DMS153 (cell line): Measurements from ENCODE around the gene CDH8.
A peak's percentile ranks its signal among the peaks of the same experiment; 100 is the strongest.

Experiments used
- DNase-seq: peaks from one replicate; lab custom pipeline; 2025; lab: John Stamatoyannopoulos, UW

The CDH8 gene

DNA sequence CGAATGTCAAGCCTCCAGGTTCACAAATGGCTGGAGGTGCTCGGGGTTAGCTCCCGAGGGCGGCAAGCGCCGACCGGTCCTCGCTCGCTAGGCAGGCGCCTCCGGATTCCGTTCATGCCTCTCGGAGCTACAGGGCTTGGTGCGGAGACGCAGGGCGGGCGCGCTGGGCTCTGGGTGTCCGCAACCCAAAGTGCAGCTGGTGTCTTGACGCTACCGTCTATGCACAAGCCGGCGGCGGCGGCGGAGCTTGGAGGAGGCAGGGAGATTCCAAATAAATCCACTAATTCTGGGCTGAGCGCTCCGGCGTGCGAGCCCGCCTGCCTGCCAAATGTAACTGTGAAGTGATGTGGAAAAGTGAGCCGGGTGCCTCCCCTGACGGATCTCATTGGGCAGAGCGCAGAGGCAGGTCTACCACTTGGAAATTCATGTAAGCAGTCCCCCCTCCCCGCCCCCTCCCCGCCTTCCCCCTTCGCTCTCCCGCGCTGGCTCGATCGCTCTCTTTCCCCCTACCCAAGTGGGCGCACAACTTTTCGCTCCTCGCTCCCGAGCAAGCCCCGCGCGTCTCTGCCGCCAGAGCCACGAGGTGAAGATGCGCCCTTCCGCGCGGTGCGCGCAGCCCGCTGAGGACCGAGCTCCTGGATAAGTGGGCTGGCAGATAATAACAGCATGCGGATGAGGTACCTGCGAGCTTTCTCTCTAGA is at the start of gene CDH8:
CDH8 (minus strand) TSS at position 338 of the 701 bp plus-strand sequence. CDS start 15,035 bp downstream, outside the sequence.
- no peak for DNase-seq

DNA sequence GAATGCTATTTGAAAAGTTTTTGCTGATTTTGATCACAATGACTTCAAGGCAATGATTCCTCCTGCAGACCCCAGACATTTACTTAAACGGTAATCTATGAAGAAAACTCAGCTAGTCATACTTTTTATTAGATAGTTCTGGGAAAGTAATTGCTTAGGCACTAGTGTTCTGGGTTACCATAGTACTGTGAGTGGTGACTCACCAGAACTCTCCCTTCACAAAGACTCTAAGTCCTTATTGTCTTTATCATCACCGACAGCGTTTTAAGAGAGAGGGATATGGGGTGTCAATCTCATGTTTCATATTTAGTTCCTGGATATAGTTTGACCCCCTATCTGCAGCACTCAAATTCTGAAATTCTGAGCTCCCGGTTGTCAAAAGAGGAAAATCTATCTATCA is 43.0 kb upstream of the CDH8 start:
- DNase-seq = no peak

- DNase-seq = no peak
These were observed 41.8 kb upstream of the CDH8 start for GRCh38 chr16:62077998-62078397.

- no peak for DNase-seq
These were observed 40.6 kb upstream of the CDH8 start for GRCh38 chr16:62076886-62077285.

DNA sequence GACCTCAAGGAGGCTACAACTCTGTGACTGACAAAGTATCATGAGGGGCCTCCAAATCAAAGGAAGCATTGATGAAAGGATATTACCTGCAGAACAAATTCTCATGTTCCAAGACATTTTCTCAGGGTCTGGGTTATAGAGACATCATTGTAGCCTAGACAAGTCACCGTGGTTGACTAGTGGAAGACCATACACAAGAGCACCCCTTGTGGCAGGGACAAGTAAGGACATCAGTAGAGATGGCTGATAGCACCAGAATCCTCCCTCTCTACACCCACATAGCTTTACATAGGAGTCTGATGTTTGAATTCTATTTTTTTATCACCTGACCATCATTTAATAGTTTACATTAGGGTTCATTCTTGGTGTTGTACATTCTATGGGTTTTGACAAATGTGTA is 32.5 kb upstream of the CDH8 start:
- no peak for DNase-seq

DNA sequence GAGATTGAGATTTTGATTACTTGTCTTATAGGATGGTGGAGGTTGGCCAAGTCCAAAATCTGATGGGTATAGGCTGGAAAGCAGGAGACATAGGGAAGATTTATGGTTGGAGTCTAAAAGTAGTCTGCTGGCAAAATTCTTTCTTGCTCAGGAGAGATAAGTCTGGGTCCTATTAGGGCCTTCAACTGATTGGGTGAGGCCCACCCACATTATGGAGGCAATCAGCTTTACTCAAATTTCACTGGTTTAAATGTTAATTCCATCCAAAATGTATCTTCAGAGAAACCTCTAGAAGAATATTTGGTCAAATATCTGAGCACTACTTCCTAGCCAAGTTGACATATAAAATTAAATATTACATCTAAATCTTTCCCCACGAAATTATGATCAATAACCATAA is 31.7 kb upstream of the CDH8 start:
- no peak for DNase-seq

GRCh38 chr16:62067182-62067581 is 30.9 kb upstream of the CDH8 start:
- no peak for DNase-seq

DNA sequence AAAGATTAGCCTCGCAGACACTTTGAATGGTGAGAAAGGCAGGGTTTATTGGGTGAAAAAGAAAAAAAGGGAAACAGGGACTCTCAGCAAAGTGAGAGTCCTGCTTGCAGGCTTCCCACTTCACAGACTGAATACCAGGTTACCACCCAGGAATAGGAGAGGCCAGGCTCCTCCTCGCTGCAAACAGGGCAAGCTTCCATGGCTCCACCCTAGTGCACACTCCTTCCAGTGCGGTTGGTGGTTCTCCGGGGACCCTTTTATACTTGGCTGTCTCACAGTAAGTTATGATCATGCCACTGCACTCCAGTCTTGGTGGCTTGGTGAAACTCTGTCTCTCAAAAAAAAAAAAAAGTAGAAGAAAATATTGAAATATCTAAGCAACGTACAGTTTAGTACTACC is 30.5 kb upstream of the CDH8 start:
- DNase-seq = no peak

DNA sequence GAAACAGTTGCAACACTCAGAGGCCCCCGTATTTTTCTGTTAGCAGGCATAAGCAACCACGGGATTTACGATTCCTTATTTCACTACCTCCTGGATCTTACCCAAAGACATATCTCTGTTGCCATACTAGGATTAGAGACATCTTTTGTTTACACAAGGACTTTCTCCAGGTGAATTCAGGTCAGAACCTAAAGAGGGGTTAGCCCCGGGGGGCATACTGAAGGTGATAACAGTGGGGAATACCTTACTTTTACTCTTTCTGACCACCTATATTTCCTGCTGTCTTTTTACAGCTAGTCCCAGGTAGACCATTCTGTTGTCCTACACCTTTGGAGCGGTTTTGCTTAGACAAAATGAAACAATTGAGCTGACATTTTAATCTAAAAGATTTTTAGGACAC is 27.9 kb upstream of the CDH8 start:
- DNase-seq = no peak

DNA sequence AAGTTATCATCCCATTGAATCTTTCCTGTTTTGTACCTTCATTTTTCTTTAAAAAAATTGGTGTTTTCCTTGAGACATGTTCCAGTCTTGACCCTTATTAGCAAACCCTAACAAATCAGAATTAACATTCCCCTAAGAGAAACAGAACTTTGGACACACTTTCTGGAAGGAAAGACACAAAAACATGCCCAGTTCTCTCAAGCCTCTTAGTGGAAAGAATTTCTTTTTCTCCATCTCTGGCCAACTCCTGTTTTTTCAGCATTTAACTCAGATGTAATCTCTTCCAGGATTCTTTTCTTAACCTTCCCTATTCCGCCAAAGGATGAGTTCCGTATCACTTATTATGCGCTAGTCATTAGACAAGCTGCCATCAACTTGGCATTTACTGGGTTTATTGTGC is 23.9 kb upstream of the CDH8 start:
- DNase-seq = no peak

DNA sequence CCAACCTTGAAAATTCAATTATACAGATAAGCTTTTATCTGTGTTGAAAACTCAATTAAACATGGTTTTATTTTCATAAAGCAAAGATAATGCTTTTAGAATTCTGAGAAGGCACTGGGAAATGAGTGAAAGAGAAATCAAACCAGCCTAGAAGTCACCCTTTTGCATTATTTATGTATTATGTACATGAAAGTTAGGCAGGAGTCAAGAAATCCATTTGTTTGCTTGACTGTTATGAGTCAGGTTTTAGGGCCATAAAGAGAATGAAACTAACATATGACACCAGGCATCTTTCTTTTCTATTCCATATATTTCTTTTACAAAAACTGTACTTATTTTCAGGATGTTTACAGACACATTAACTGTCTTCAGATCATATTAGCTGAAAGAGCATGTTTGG is 23.3 kb upstream of the CDH8 start:
- DNase-seq = no peak

- no peak for DNase-seq
These were observed 22.2 kb upstream of the CDH8 start for GRCh38 chr16:62058412-62058811.

- no peak for DNase-seq
These were observed 15.7 kb upstream of the CDH8 start for GRCh38 chr16:62051942-62052341.

- no peak for DNase-seq
These were observed 14.6 kb upstream of the CDH8 start for GRCh38 chr16:62050793-62051192.

DNA sequence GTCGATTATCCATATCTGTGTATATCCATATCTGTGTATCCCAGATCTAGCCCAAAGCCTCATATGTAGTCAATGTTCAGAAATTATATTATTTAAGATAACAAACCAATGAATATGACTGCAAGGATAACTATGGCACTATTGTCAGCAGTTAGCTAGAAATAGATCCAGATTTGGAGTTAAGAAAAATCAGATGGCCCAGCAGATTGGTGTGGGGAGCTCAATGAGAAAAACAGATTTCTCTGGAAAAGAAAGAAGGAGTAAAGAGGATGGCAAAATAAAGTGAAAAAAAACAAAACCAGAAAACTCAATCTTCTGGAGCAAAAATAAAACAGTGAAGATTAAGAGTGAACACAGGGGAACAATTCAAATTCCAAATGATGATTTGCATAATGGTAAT is 10.6 kb upstream of the CDH8 start:
- no peak for DNase-seq

DNA sequence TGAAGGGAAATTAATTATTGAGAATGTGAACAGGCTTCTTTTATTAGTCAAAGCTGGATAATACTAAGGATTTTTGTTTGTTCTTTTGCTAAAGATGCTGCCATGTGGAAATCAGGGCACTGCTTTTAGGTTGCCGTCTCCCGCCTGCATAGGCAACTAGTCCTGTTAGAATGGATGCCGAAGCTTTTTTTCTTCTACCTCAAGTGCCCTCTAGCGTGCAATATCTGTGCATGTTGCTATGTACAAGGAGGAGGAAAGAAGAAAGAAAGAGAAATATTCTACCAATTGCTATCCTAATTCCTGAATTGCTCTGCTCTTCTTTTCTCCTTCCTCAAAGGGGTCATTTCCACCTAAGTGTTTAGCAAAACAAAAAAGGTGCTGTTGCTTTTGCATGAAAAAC is 5.2 kb upstream of the CDH8 start:
- peak; percentile 42 for DNase-seq

DNA sequence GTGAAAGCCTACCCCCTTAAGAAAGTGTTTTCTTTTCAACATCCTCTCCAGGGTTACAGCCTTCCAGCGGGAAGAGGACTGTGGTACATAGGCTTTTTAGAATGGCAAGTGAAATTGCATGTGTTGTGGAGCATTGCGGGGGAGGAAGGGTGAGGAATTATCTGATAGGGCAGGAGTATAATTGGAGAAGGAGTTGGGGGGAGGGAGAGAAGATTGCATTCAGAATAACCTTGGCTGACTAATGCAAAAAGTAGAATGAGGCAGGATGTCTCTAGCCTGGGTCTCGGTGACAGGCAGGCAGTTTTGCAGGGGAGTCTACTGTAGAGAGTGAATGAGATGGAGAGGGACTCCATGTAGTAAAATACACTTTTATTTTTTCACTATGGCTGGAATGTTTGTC is 2.4 kb upstream of the CDH8 start:
- no peak for DNase-seq

DNA sequence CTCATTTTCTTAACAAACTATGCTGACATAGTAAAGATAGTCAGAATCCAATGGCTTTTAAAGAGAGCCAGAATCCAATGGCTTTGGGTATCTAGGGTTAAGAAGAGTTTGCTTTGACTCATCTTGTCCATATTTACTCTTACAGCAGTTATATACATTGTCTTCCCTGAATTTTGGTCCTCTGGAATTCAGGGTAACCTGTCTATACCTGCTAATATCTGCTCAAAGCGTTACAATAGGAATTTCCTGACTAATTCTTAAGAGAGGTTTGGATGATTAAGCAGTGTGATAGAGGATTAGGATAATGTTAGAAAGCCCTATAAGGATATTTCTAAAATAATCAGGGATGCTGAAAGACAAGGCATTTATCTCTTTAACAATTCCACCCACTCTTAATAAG is 2.0 kb upstream of the CDH8 start:
- DNase-seq = no peak

DNA sequence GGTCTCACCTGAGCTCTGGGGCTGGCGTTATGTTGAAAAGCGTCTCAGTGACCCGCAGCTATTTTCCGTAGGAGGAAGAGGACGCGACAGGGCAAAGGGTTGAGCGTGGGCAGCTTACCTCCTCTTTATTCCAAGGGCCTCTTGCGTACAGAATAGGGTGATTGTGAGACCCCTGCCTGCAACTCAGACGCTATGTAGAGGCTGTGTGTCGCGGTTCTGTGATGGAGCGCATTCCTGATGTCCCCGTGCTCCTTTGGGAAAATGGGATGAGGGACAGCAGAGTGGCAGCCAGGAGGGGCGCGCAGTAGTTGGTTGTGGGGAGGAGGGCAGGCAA is 531 bp upstream of the CDH8 start:
- DNase-seq = no peak

- DNase-seq = no peak
These were observed 834 bp downstream of the CDH8 start for GRCh38 chr16:62035115-62036092.

- DNase-seq = no peak
These were observed 1.8 kb downstream of the CDH8 start for GRCh38 chr16:62034231-62035114.

- DNase-seq = no peak
These were observed 3.2 kb downstream of the CDH8 start for GRCh38 chr16:62033065-62033464.
